Measurements from ENCODE around the gene NTM.

NTM gene

DNA sequence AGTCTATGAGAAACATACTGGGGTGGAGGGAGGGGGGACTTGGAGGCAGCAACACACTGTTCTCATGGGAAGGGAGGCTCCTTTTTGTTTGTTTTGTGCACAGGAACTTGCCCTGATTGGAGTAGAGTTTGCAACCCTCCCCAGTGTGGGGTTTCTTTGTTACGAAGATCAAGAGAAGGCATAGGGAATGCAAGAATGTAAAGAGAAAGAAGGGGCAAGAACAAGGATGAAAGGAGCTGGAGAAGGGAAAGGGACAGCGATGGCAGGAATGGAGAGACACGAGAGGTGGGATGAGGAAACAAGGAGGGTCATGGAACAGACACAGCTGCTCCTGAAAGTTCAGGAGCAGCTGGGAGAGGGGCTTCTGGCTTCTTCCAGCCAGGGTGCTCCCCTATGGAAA is 611.7 kb downstream of the NTM start:
- DNase-seq (ENCODE audit: low read depth): no peak
- TF ChIP-seq, protein P1, sequence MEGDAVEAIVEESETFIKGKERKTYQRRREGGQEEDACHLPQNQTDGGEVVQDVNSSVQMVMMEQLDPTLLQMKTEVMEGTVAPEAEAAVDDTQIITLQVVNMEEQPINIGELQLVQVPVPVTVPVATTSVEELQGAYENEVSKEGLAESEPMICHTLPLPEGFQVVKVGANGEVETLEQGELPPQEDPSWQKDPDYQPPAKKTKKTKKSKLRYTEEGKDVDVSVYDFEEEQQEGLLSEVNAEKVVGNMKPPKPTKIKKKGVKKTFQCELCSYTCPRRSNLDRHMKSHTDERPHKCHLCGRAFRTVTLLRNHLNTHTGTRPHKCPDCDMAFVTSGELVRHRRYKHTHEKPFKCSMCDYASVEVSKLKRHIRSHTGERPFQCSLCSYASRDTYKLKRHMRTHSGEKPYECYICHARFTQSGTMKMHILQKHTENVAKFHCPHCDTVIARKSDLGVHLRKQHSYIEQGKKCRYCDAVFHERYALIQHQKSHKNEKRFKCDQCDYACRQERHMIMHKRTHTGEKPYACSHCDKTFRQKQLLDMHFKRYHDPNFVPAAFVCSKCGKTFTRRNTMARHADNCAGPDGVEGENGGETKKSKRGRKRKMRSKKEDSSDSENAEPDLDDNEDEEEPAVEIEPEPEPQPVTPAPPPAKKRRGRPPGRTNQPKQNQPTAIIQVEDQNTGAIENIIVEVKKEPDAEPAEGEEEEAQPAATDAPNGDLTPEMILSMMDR (IDR thresholded peaks at IDR 0.05; ENCODE audit: control insufficient read depth, extremely low read depth, insufficient read depth): no peak
- H3K4me3 ChIP-seq (ENCODE audit: low read depth, low read length): no peak overlapping the region

DNA sequence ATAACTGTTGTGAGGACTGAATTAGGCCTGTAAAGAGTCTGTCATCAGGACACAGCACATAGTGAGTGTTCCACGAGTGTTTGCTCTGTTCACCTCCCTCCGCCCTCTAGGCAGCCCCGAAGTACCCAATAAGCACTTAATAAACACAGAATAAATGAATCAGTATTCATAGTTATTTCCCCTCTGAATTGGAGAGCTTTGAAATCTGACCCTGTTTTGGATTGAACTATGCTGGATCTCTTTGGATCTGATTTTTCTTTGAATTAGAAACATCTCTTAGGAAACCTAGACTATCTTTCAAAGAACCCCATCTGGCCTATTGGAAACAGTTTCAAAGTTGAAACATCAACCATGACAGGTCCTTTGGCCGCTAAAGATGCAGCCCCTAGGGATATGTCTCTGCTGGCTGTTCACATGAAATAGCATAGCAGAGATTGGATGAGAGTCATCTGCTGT is 615.5 kb downstream of the NTM start:
- no peak overlapping the region for H3K4me3 ChIP-seq (ENCODE audit: low read depth, low read length)
- DNase-seq (ENCODE audit: low read depth): no peak
- TF ChIP-seq, protein P1 (IDR thresholded peaks at IDR 0.05; ENCODE audit: control insufficient read depth, extremely low read depth, insufficient read depth): no peak

DNA sequence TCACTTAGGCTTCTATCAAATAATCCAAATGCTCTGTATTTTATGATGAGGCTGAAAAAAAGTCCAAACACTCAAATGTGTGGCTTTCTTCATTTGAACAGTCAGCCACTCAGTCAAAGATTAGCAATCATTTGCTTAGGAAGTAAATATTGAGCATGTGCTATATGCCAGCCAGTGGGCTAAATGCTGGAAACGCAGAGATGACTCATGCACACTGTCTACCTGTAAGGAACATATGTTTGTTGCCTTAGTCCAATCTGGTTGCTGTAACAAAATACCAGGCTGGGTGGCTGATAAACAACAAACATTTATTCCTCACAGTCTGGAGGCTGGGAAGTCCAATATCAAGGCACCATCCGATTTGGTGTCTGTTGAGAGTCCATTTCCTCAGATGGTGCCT is 617.3 kb downstream of the NTM start:
- TF ChIP-seq, protein P1 (IDR thresholded peaks at IDR 0.05; ENCODE audit: control insufficient read depth, extremely low read depth, insufficient read depth): no peak
- H3K4me3 ChIP-seq (ENCODE audit: low read depth, low read length): no peak overlapping the region
- DNase-seq (ENCODE audit: low read depth): no peak

DNA sequence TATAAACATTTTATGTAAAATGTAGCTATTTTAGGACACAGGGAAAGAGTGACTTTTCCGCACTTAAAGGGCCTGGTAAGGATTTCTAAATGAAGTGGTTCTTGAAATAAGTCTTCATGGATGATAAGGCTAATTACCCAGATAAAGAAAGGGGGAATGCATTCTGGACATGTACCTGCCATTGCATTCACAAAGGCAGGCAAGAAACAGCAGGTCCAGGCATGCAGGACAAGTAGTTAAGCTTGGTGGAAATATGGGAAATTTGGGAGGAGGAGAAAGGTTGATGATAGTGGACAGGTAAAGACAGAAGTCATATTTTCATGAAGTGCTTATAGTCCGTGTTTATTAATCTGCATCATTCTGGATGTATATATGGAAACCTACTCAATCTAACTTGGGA is 621.2 kb downstream of the NTM start:
- no peak overlapping the region for H3K4me3 ChIP-seq (ENCODE audit: low read depth, low read length)
- no peak for DNase-seq (ENCODE audit: low read depth)
- TF ChIP-seq, protein P1 (IDR thresholded peaks at IDR 0.05; ENCODE audit: control insufficient read depth, extremely low read depth, insufficient read depth): no peak

DNA sequence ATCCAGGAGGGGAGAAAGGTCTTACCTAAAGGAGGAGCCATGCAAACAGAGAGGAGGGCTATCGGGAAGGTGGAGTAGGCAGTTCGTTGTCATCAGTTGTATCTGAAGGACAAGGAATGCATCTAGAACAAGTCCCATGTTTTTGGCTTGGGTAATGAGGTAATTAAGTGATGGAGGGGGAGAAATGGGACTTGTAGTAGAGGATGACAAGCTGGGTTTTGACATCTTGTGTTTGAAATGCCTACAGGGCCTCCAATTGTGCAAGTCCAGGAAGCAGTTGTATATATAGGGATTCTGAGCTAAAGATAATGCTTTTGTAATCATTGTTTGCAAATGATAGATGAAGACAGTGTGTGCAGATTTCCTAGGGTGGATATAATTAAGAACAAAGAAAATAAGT is 622.8 kb downstream of the NTM start:
- no peak overlapping the region for H3K4me3 ChIP-seq (ENCODE audit: low read depth, low read length)
- DNase-seq (ENCODE audit: low read depth): no peak
- TF ChIP-seq, protein P1 (IDR thresholded peaks at IDR 0.05; ENCODE audit: control insufficient read depth, extremely low read depth, insufficient read depth): no peak

DNA sequence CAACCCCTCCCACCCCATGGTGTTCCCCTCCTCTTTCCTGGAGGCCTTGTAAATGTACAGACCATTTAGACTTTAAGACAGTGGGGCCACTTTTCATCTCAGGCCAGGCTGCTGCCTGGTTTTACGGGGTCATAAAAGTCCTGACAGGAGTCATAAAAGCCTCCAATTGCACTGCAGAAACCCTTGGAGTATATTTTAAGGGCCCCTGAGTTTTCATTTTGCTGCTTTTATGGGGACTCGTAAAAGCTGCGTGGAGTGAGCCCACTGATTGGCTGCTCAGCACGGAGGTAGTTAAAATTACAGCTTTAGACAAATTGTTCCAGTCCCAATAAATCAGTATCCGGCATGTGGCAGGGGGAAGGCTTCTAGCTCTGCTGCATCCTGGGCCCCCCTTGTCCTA is 627.6 kb downstream of the NTM start:
- TF ChIP-seq, protein P1 (IDR thresholded peaks at IDR 0.05; ENCODE audit: control insufficient read depth, extremely low read depth, insufficient read depth): no peak
- no peak overlapping the region for H3K4me3 ChIP-seq (ENCODE audit: low read depth, low read length)
- peak; percentile 70 for DNase-seq (ENCODE audit: low read depth)

DNA sequence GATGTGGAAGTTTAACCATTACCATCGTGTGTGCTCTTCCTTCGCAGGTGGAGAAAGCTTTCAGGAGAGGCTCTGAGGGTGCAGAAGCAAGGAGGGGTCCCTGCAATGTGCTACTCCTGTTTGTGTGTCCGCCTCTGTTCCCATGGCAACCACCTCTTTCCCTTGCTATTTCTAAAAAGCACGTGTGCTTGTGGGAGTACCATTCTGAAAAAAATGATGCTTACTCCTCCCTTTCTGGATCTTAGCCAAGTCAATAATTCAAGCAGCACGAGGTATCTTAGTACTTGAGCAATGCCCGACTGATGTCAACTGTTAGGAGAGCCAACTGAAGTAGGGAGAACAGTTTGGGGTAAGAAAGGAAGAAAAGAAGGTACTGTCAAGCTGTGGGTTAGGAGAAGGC is 628.7 kb downstream of the NTM start:
- DNase-seq (ENCODE audit: low read depth): no peak
- TF ChIP-seq, protein P1 (IDR thresholded peaks at IDR 0.05; ENCODE audit: control insufficient read depth, extremely low read depth, insufficient read depth): no peak
- H3K4me3 ChIP-seq (ENCODE audit: low read depth, low read length): no peak overlapping the region
